ENCODE data around the gene WDR90. TPM values are rescaled to one million over a fixed set of nuclear protein-coding genes. Genes with fewer than 3 reads are reported as not detected.
A peak's percentile ranks its signal among the peaks of the same experiment; 100 is the strongest.

The WDR90 gene
- total RNA-seq, 1 donor from 2014 or later: 75.9 TPM

GRCh38 chr16:676913-677312 lies 27.7 kb downstream of the WDR90 start:
- TF ChIP-seq, protein P1, sequence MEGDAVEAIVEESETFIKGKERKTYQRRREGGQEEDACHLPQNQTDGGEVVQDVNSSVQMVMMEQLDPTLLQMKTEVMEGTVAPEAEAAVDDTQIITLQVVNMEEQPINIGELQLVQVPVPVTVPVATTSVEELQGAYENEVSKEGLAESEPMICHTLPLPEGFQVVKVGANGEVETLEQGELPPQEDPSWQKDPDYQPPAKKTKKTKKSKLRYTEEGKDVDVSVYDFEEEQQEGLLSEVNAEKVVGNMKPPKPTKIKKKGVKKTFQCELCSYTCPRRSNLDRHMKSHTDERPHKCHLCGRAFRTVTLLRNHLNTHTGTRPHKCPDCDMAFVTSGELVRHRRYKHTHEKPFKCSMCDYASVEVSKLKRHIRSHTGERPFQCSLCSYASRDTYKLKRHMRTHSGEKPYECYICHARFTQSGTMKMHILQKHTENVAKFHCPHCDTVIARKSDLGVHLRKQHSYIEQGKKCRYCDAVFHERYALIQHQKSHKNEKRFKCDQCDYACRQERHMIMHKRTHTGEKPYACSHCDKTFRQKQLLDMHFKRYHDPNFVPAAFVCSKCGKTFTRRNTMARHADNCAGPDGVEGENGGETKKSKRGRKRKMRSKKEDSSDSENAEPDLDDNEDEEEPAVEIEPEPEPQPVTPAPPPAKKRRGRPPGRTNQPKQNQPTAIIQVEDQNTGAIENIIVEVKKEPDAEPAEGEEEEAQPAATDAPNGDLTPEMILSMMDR (IDR thresholded peaks at IDR 0.05; ENCODE audit: unreplicated experiment): no peak
- peaks cover 15% of the 10 kb centered on the region for H3K4me1 Mint-ChIP-seq
- peaks cover 4% of the 10 kb centered on the region for H3K36me3 Mint-ChIP-seq
- no peak overlapping the region for H3K27ac Mint-ChIP-seq
- no peak for DNase-seq (ENCODE audit: low spot score in 2 of 2, unreplicated experiment in 2 of 2)
- H3K27me3 Mint-ChIP-seq (ENCODE audit: low read depth): peaks cover 10% of the 10 kb centered on the region
- H3K9me3 Mint-ChIP-seq: no peaks in the 10 kb centered on the region
- H3K4me3 Mint-ChIP-seq: no peak overlapping the region

- H3K27ac Mint-ChIP-seq: no peak overlapping the region
- peaks cover 10% of the 10 kb centered on the region for H3K27me3 Mint-ChIP-seq (ENCODE audit: low read depth)
- no peaks in the 10 kb centered on the region for H3K9me3 Mint-ChIP-seq
- peaks cover 17% of the 10 kb centered on the region for H3K4me1 Mint-ChIP-seq
- peaks cover 8% of the 10 kb centered on the region for H3K36me3 Mint-ChIP-seq
- TF ChIP-seq, protein P1 (IDR thresholded peaks at IDR 0.05; ENCODE audit: unreplicated experiment): no peak
- DNase-seq (ENCODE audit: low spot score in 2 of 2, unreplicated experiment in 2 of 2): no peak
- H3K4me3 Mint-ChIP-seq: no peak overlapping the region
Observed at GRCh38 chr16:677316-678190, 28.4 kb downstream of the WDR90 start.

- Mint-ChIP-seq H3K27me3 (ENCODE audit: low read depth) (peaks cover 10% of the 10 kb centered on the region), H3K4me3 (no peak overlapping the region), H3K27ac (no peak overlapping the region), H3K36me3 (peaks cover 9% of the 10 kb centered on the region), H3K9me3 (no peaks in the 10 kb centered on the region), H3K4me1 (peaks cover 19% of the 10 kb centered on the region)
- no peak for DNase-seq (ENCODE audit: low spot score in 2 of 2, unreplicated experiment in 2 of 2)
- TF ChIP-seq, protein P1 (IDR thresholded peaks at IDR 0.05; ENCODE audit: unreplicated experiment): no peak
Observed at GRCh38 chr16:678209-678857, 29.2 kb downstream of the WDR90 start.

- H3K27ac Mint-ChIP-seq: peak overlapping the region; percentile 86
- H3K4me3 Mint-ChIP-seq: peak overlapping the region; percentile 69
- H3K36me3 Mint-ChIP-seq: peaks cover 9% of the 10 kb centered on the region
- no peaks in the 10 kb centered on the region for H3K9me3 Mint-ChIP-seq
- H3K27me3 Mint-ChIP-seq (ENCODE audit: low read depth): peaks cover 10% of the 10 kb centered on the region
- TF ChIP-seq, protein P1 (IDR thresholded peaks at IDR 0.05; ENCODE audit: unreplicated experiment): no peak
- H3K4me1 Mint-ChIP-seq: peaks cover 19% of the 10 kb centered on the region
- peak in 1 of 2 experiments; percentile 73 for DNase-seq (ENCODE audit: low spot score in 2 of 2, unreplicated experiment in 2 of 2)
Observed at GRCh38 chr16:678858-679813, 30.0 kb downstream of the WDR90 start.

All from mesothelial cell of epicardium (in vitro differentiated cells).